GM21825 (cell line): ENCODE measurements around the gene PLAC1.

Experiments used
- ATAC-seq: cut with Tn5 transposase; IDR thresholded peaks from one replicate; pipeline ENCODE4 v1.9.1; 2021; ENCODE audit warnings: mild to moderate bottlenecking, moderate library complexity; ENCODE audit not compliant: unreplicated experiment

Gene PLAC1

DNA sequence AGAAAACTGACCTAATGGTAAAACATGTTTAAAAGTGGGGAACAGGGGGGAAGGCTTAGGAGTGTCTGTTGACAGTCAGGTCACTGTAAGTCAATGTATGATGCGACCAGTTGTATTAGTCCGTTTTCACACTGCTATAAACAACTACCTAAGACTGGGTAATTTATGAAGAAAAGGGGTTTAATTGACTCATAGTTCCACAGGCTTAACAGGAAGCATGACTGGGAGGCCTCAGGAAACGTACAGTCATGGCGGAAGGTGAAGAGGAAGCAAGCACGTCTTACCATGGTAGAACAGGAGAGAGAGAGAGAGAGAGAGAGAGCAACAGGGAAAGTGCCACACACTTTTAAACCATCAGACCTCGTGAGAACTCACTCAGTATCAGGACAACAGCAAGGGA lies 13.0 kb upstream of the PLAC1 start:
- ATAC-seq, result no peak

DNA sequence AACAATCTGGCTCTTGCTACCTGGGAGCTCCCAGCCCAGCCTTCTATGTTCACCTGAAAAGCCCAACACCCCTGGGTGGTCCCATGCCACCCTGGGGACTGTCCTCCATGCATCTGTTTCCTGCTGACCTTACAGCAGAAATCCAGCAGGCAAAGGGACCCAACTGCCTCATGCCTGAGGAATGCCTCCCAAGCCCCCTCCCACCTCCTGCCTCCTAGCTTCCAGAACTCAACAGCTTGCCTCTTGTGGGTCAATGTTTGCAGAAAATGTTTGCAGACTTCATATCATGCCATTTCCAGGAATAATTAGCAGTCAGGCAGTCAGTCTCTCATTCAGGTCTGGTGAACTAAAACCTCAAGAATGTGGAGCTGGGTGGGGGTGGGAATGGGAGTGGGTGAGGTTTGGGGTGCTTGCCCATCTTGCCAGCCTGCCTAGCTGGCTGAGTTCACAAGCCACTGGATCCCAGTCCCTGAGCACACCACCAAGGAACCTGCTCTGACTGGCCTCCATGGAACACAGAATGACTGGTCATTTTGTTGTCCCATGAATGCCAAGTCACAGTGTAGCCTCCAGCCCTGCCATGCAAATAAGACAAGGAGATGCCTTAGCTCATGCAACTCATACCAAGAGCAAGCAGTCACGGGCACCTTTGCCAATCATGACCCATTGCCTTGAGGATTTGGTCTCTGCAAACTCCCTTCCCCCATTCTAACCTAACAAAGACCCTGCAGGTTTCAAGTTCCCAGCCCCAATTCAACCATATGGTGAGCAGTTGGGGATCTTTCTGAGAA lies 12.1 kb upstream of the PLAC1 start:
- no peak for ATAC-seq

DNA sequence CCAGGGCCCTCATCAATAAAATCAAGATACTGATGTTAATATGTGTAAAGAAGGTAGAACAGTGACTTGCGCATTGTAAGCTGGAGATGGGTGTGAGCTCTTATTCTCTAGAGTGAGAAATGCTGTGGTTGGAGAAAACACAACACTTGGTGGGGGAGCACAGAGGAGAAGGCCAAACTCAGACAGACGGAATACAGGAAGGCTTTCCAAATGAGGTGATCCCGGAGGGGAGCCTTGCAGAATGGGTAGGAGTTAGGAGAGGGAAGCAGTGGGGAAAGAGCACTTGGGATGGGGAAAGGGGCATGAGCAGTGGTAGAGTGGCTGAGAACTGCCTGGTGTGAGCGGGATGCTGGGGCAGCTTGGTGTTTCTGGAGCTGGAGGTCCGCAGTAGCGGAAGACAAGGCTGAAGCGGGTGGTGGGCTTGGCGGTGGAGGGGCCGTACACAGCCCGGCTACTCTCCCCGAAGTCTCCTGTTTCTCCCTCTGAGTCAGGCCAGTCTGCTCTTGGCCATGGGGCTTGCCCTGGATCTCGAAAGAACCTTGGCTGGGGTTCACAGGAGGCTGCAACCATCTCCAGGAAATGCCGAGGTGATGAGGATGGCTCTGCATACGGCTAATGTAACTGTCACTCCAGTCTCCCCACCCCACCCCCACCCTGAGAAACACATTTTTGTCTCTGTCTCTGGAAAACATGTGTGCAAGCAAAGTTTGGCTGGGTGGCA lies 11.3 kb upstream of the PLAC1 start:
- no peak for ATAC-seq

DNA sequence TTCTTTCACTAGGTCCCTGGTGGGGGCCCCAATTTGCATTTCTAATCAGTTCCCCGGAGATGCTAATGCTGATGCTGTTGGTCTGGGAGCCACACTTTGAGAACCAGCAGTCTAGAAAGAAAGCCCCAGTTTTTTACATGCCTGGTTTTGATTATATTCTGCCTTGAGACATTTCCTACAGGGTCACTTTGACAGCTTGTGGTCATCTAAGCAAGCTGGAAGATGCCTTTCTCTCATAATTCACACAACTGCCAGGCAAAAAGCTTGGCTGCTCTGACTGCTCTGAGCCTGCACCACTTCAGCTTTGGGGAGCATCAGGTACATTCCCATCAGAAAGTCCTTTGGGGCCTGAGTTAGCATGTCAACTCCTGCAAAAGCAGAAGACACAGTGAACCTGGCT lies 5.9 kb upstream of the PLAC1 start:
- no peak for ATAC-seq

DNA sequence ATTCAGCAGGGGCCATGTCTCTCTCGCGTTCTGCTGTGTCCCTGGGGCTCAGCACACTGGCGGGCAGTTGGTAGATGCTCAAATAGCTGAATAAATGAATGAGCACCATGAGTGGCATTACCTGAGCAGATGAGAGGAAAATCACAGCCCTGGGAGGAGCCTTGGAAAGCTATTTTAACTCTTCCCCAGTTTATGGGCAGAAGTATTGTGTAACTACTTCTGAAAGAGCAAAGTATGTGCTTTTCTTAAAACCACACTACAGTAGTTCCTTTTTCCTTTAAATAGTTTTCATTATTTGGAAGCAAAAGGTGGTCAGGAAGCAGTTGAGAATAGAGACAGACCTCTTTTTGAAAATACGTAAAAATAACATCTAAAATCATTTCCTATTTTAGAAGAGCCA lies 3.0 kb upstream of the PLAC1 start:
- no peak for ATAC-seq

DNA sequence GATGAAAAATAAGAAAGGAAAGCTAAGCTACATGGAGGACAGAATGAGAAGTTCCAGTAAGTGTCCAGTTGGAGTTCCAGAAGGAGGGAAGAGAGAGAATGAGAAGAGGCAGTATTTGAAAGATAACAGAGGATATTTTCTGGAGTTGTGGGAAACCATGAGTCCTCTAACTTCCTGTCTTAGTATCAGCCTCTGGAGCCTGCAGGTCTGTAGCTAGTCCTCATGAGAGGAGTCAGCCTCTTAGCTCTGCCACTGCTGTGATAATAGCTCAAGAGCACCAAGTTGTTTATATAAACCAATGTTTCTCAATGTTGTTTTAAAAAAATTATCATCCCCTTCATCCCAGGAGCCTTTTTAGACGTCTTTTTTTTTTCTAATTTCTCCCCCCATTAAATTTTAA lies 2.4 kb upstream of the PLAC1 start:
- ATAC-seq, result no peak

DNA sequence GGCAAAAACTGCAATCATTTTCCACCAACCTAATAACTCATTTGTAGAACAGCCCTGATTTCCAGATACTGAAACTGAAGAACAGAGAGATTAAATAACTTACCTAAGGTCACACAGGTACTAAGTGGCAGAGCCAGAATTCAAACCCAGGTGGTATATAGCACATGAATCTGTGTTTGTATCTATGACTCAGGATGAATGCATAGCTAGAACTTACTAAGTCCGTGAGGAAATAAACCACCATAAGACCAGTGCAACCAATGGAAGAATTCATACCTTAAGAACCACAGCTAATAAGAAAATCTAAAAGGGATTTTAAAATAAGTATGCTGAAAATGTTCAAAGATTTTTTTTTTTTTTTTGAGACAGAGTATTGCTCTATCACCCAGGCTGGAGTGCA lies 1.5 kb upstream of the PLAC1 start:
- no peak for ATAC-seq

DNA sequence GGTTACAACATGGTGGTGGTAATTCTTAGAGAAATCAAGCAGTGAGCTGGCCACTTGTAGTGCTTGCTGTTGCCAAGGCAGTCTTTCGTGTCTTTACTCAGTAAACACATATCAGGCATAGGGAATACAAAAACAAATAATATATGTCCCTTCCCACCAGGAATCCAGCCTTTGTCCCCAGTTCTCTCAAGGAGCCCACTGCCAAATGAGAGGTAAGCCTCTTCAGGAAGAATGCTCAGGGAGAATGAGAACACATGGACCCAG lies 421 bp upstream of the PLAC1 start:
- no peak for ATAC-seq

DNA sequence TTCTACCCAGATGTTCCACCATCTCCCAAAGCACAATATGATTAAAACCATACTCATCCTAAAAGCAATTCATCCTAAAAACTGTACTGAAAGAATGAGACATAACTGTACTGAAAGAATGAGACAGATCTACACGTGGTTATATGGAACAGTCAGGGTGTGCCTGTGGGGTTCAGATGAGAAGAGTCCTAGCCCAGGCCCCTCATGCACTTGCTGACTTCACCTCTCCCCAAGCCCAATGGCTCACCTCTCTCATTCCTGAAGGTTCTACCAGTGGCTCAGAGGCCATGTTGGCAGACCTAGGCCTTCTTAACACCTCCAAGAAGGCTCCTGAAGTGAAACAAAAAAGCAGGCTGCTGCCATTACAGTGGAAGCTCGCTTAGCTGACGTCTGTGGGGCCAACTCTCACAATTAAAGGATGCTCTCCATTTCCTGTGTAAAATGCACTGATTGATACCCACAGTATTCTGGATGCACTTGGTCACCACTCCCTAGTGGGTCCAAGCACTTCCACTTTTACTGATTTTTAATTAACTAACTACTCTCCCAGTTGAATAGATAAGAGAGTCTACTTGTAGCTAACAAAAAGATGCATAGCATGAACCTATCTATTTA lies 3.8 kb downstream of the PLAC1 start:
- no peak for ATAC-seq

DNA sequence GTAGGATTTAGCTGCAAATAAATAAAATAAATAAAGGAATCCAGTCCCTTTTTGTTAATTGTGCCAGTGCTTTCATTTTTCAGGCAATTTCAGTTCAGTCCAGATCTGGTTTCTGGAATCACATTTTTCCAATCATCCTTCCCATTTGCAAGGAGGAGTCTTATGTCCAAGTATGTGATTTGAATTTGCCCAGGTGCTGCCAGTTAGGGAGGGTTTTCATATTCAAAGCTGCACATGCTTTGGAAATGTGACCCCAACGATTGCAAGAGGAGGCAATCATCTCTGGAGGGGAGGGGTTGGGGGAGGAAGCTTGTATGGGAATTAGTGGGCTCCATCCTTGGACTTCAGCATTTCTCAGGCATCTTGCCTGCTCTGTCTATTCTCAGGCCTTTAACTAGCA lies 4.4 kb downstream of the PLAC1 start:
- no peak for ATAC-seq

DNA sequence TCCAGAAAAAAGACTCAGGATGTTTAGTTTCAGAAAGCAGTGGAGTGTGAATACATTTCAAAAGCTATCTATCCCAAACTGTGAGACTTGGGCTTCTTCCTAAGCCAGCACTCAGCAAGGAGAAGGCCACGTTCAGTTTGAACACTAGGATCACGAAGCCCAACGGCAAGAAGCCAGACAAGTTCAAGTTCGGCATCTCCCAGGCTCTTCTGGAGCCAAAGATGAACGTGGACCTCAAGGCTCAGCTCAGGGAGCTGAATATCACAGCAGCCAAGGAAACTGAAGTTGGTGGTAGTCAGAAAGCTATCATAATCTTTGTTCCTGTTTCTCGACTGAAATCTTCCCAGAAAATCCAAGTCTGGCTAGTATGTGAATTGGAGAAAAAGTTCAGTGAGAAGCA lies 7.6 kb downstream of the PLAC1 start:
- no peak for ATAC-seq

DNA sequence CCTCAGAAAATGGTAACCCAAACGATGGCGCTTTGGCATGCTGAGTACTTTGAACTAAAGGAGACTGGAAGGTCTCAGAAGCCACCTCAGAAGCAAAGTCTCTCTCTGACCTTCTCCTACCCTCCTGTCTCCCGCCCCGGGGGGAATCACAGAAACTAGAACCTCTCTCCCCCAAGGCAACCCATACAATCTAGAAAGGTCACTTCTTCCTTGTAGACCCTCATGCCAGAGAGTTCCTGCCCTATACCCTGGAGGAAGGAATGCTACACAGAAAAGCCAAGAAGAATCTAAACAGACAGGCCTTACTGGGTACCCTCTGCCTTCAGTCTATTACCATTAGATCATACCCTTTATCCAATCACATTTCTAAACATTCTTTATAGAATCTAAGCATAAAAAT lies 8.5 kb downstream of the PLAC1 start:
- ATAC-seq, result no peak

DNA sequence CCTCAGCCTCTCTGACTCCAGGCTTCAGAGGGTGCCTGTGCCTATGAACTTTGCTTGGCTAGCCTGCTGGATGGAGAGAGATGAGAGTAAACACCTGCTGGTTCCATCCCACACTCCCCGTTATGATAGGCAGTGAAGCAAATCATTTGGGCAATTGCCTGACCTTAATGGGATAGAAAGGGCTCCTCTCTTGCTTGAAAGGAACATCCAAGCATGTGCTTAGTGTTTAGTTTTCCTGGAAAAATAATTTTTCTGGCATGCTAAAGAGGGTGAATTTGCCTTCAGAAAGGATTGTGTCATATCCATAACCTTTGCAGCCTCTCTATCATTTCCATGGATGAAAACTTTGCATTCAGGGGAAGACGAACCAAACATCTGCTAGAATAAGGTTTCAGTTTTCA lies 10.8 kb downstream of the PLAC1 start:
- no peak for ATAC-seq

DNA sequence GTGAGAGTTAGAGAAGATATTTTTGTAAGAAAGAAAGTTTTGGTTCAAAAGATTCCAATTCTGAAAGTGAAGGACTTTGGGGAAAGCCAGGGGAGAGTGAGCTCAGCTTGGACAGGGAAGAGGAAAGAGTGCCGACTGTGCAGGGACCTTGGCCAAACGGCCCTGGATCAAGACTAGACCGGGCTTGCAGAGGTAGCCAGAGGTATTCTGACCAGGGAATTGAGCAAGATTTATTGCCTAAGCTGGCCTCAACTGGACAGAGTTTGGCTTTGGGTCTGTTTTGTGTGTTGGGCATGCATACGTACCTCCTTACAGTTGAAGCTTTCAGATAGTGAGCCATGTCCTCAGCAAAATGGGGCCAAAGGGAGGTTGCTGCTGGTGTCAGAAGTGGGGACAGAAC lies 11.6 kb downstream of the PLAC1 start:
- ATAC-seq, result no peak

DNA sequence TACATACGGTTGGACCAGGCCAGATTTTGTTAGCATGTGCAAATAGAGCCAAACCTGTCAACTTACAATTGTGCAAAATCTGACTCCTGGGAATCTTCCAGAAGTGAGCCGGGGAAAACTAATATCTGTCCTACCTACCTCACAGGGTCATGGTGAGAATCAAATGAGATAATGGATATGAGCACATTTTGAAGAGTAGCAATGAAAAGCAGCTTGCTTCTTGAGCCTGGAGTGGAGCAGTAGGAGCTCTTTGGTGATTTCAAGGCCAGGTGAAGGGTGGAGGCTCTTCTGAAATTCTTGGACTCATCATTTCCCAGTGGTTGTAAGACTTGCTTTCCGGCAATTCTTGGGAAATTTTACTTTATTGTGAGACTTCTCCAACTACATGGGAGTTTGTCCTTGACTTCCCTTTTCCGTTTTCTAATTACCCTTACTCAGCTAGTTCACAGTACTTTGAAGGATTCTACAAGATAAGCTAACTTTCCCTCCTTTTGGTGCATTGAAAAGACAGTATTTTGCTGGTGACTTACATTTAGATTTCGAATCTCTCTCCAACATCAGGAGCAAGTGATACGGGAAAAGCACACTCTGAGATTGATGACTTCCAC lies 12.2 kb downstream of the PLAC1 start:
- no peak for ATAC-seq

DNA sequence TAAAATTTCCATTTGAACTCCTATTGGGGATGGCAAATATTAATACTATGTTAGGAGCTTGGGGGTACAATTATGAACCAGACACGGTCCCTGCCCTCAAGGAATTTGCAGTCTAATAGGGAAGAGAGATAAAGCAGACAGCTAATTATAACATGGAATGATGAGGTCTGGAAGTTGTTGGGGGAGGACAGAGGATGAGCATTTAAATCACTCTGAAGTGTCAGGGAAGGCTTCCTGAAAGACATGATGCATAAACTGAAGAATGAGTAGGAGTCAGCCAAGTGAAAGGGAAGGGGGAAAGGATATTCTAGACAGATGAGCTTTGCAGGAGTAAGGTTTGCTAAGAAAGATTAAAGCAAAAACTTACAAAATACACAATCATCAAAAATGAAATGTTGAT lies 15.9 kb downstream of the PLAC1 start:
- no peak for ATAC-seq

DNA sequence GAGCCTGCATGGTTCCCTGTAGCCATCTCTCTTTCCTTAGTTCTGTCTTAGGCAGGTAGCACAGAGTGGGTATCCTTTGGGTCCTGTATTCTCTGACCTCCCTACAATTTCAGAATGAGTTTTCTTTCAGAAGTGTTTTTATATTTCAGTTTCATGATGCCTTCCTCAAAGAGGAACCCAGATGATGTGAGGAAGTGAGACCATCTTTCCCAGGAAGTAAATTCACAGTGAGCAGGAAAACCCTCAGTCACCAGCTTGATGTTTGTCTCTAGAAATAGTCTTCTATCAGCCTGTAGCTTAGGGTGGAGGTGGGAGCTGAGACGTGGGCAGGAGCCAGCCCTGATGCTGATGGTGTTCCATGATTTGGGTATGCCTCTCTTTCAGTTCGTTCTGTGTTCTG lies 16.9 kb downstream of the PLAC1 start:
- no peak for ATAC-seq

DNA sequence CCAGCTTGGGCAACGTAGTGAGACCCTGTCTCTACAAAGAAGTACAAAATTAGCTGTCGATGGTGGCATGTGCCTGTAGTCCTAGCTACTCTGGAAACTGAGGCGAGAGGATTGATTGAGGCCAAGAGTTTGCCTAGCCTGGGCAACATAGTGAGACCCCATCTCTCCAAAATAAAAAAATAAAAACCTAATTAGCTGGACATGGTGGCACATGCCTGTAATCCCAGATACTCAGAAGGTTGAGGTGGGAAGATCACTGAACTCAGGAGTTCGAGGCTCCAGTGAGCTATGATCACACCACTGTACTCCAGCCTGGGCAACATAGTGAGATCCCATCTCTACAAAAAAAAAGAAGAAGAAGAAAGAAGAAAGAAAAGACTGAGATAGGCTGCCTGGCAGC lies 17.4 kb downstream of the PLAC1 start:
- no peak for ATAC-seq

DNA sequence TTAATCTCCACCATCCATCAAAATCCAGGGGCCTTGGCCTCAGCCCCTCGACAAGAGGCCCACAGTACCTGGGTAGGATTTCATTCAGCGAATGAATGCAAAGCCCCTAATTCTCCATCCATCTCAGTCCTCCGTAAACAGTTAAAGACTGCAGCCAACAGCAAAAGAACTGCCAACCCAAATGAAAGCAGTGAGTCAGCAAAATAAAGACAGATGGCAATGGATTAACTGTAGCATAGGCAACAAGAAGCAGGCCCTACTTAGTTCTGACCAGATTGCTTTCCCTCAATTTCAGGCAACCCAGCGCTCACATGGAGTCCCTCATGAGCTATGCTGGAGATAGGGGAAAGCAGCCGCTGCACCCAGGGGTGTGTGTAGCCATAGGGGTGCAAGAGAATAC lies 21.4 kb downstream of the PLAC1 start:
- no peak for ATAC-seq

DNA sequence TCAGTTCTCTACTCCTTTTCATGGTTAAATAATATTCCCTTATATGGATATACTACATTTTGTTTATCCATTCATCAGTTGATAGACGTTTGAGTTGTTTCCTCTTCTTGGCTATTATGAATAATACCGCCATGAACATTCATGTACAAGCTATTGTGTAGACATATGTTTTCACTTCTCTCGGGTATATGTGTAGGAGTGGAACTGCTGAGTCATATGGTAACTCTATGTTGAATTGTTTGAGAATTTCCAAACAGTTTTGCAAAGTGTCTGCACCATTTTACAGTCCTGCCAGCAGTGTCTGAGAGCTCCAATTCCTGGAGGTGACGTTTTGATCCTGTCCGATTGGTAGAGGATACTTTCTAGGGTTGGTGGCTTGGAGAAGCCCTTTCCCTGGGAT lies 23.6 kb downstream of the PLAC1 start:
- no peak for ATAC-seq

DNA sequence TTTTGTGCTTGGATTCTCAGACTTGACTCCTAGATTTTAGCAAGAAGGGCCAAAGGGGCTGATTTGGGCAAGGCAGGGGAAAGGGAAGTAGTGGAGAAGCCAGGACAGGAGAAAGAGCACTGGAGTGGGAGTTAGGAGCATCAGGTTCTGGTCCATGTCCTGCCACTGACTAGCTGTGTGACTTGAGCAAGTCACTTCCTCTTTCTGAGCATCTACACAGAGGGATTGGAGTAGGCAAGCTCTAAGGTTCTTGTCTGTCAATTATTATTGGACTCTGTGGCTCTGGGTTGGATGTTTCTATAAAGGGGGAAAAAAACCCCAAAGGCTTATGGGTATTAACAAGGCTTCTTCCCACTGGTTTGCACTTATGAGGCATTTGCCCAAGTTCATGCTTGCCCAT lies 24.4 kb downstream of the PLAC1 start:
- ATAC-seq, result no peak

DNA sequence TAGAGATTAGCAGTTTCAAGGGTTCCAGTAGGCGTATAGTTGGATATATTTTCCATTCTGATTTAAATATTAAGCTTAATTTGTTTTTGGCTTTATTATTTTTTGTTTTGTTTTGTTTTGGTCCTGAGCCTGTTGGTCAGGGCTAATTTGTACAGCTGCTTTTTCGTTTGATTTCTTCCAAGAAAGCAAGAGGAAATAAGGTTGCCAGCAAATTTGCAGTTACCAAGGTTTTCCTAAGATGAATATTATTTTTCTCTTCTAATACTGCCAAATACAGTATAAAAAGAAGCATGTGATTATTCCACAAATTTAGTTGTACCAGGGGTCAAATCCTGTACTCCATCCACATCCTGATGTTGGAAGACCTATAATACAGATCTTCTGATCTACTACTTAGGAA lies 24.9 kb downstream of the PLAC1 start:
- ATAC-seq, result no peak
